BE2C (cell line): ENCODE measurements around the gene GNG12.

Source experiments
- DNase-seq: peaks from one replicate; pipeline ENCODE4 v3.0.0-alpha.2; 2020
- H3K27me3 ChIP-seq: fragments of 250-450 bp; sonication (Bioruptor Pico); 2 replicates; pipeline ENCODE4 v1.5.1; 2020; ENCODE audit warnings: mild to moderate bottlenecking
- H3K36me3 ChIP-seq: fragments of 250-450 bp; sonication (Bioruptor Pico); 2 replicates; pipeline ENCODE4 v1.5.1; 2020; ENCODE audit warnings: mild to moderate bottlenecking
- H3K4me1 ChIP-seq: fragments of 250-450 bp; sonication (Bioruptor Pico); 2 replicates; pipeline ENCODE4 v1.5.1; 2020
- H3K4me3 ChIP-seq: 2 replicates; pipeline ENCODE4 v1.5.1; 2011; ENCODE audit warnings: low read depth, low read length
- H3K9me3 ChIP-seq: fragments of 250-450 bp; sonication (Bioruptor Pico); 2 replicates; pipeline ENCODE4 v1.5.1; 2020
- CTCF ChIP-seq: IDR thresholded peaks from 2 replicates; pipeline ENCODE4 v1.5.1; 2012; ENCODE audit warnings: mild to moderate bottlenecking, low read depth, low read length

GNG12 gene

DNA sequence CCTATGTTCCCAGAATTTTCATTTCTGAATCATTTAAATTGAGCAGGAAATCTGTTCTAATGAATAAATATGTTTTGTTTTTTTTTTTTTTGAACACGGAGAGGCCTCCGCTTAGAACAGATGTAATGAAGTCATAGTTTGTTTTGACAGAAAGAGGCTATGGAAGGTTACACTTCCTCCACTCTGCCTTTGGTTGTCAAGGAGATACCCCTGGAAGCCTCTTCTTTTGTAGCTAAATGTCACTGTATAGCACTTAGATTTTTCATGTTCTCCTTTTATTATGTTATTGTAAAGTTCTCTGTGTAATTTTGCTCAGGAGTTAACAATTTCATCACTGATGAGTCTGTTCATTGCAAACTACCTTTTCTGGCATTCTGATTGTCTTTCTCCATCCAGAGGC, 22.7 kb upstream of the GNG12 start:
- Histone ChIP-seq H3K4me3 (no peak overlapping the region), H3K9me3 (no peaks in the 10 kb centered on the region), H3K36me3 (no peaks in the 10 kb centered on the region), H3K27me3 (no peaks in the 10 kb centered on the region), H3K4me1 (no peaks in the 10 kb centered on the region)
- DNase-seq: no peak
- TF ChIP-seq CTCF: no peak

- TF ChIP-seq CTCF: no peak
Measured at GRCh38 chr1:67855444-67855843, 22.2 kb upstream of the GNG12 start.

DNA sequence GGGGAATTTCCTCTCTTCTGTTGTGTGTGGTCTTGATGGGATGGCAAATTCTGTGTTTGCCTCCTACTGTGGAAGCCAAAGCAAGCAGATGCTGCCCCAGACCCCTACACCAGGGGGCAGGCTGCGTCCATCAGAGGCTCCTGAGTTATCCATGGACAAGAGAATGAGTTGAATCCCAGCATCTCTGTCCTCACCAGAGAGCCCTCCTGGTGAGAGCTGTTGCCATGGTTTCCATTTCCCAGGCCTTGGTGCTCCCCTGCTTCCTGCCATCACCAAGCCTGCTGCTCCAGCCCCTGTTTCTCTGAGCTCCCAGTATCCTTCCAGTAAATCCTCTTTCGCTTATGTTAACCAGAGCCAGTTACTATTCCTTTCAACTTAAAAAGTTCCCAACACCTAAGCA, 20.4 kb upstream of the GNG12 start:
- TF ChIP-seq CTCF: peak; percentile 77

More at GRCh38 chr1:67855444-67855843, 22.2 kb upstream of the GNG12 start:
- H3K9me3 ChIP-seq: no peaks in the 10 kb centered on the region
- H3K36me3 ChIP-seq: no peaks in the 10 kb centered on the region
- no peaks in the 10 kb centered on the region; the same call in 1 of the 2 replicates for H3K4me1 ChIP-seq
- no peaks in the 10 kb centered on the region for H3K27me3 ChIP-seq
- DNase-seq: no peak
- no peak overlapping the region for H3K4me3 ChIP-seq

GRCh38 chr1:67851800-67852199, 18.5 kb upstream of the GNG12 start:
- Histone ChIP-seq H3K4me3 (no peak overlapping the region), H3K9me3 (no peaks in the 10 kb centered on the region)
- TF ChIP-seq CTCF: no peak

More for the DNA sequence above, 20.4 kb upstream of the GNG12 start:
- Histone ChIP-seq H3K27me3 (no peaks in the 10 kb centered on the region), H3K9me3 (no peaks in the 10 kb centered on the region), H3K4me1 (no peaks in the 10 kb centered on the region; the same call in 1 of the 2 replicates), H3K4me3 (no peak overlapping the region), H3K36me3 (no peaks in the 10 kb centered on the region)
- peak; percentile 64 for DNase-seq

GRCh38 chr1:67850611-67851075, 17.4 kb upstream of the GNG12 start:
- H3K9me3 ChIP-seq: no peaks in the 10 kb centered on the region
- H3K4me1 ChIP-seq: no peaks in the 10 kb centered on the region; the same call in 1 of the 2 replicates
- H3K4me3 ChIP-seq: no peak overlapping the region
- no peaks in the 10 kb centered on the region for H3K36me3 ChIP-seq
- no peaks in the 10 kb centered on the region for H3K27me3 ChIP-seq
- TF ChIP-seq CTCF: no peak
- peak; percentile 58 for DNase-seq

More at GRCh38 chr1:67851800-67852199, 18.5 kb upstream of the GNG12 start:
- Histone ChIP-seq H3K4me1 (no peaks in the 10 kb centered on the region; the same call in 1 of the 2 replicates), H3K27me3 (no peaks in the 10 kb centered on the region), H3K36me3 (no peaks in the 10 kb centered on the region)
- no peak for DNase-seq

GRCh38 chr1:67850151-67850551, 16.9 kb upstream of the GNG12 start:
- Histone ChIP-seq H3K4me1 (no peaks in the 10 kb centered on the region; the same call in 1 of the 2 replicates), H3K27me3 (no peaks in the 10 kb centered on the region), H3K36me3 (no peaks in the 10 kb centered on the region), H3K4me3 (no peak overlapping the region), H3K9me3 (no peaks in the 10 kb centered on the region)
- no peak for DNase-seq
- TF ChIP-seq CTCF: peak; percentile 43
